GM12878 (cell line): ENCODE results near the gene CASK. TPM values are rescaled to one million over a fixed set of nuclear protein-coding genes. Genes with fewer than 3 reads are reported as not detected.

ENCODE experiments used
- ATAC-seq: fragments of 200-7000 bp; cut with Tn5 transposase; 3 replicates; pipeline ENCODE4 v1.9.1; 2020; ENCODE audit warnings: mild to moderate bottlenecking, moderate library complexity
- BruUV-seq: library from RNA; stranded (reverse); fragments of 400-500 nt; replicated peaks from 2 replicates; lab custom pipeline; 2021; lab: Mats Ljungman, UMichigan
- CTCF ChIA-PET: fragments of 300-600 bp; sonication (Branson Sonifier 250); formaldehyde crosslinking; extraction: SDS; loops from one replicate; lab custom pipeline; 2021; ENCODE audit warnings: inconsistent platforms; lab: Yijun Ruan, JAX
- POLR2A ChIA-PET: fragments of 350-600 bp; formaldehyde crosslinking; extraction: SDS; loops from one replicate; lab custom pipeline; 2021; ENCODE audit warnings: inconsistent platforms; lab: Charles Lee
- RAD21 ChIA-PET: fragments of 300-600 bp; sonication (Branson Sonifier 250); formaldehyde crosslinking; loops from one replicate; lab custom pipeline; 2023; ENCODE audit warnings: antibody characterized with exemption; ENCODE audit not compliant: unreplicated experiment; lab: Charles Lee
- SMC1A ChIA-PET: fragments of 300-600 bp; sonication (Branson Sonifier 250); formaldehyde crosslinking; loops from one replicate; lab custom pipeline; 2023; ENCODE audit not compliant: unreplicated experiment, uncharacterized antibody; lab: Charles Lee
- DNase-seq: peaks from one replicate; pipeline ENCODE4 v3.0.0-alpha.2; 2011; ENCODE audit warnings: low read depth, low spot score
- FAIRE-seq: peaks from 3 replicates; lab custom pipeline; 2011; peaks lifted over from hg19 to GRCh38; lab: Jason Lieb, UNC
- H2AFZ ChIP-seq: 2 replicates; pipeline ENCODE4 v1.6.0; 2011; ENCODE audit warnings: low read depth, low read length, control low read depth; ENCODE audit not compliant: control insufficient read depth
- H3K27ac ChIP-seq: 2 replicates; pipeline ENCODE4 v1.5.1; 2011; ENCODE audit warnings: control low read depth; ENCODE audit not compliant: control insufficient read depth, insufficient read depth
- H3K27me3 ChIP-seq, 2 experiments: replicated peaks in 1 of 2; 2 replicates each; pipeline versions ENCODE4 v1.6.0 to v1.6.1; 2011; ENCODE audit warnings: low read length in 1 of 2; ENCODE audit not compliant: control insufficient read depth in 2 of 2, insufficient read depth in 2 of 2
- H3K36me3 ChIP-seq, 2 experiments: 2 replicates each; pipeline ENCODE4 v1.5.1; 2011; ENCODE audit warnings: low read length in 1 of 2; ENCODE audit not compliant: control insufficient read depth in 2 of 2, insufficient read depth in 2 of 2
- H3K4me1 ChIP-seq: 2 replicates; pipeline ENCODE4 v1.6.1; 2011; ENCODE audit warnings: mild to moderate bottlenecking, low read length, moderate library complexity, mixed read lengths; ENCODE audit not compliant: control insufficient read depth, insufficient read depth
- H3K4me2 ChIP-seq: 2 replicates; pipeline ENCODE4 v1.6.0; 2011; ENCODE audit warnings: control low read depth; ENCODE audit not compliant: control insufficient read depth, insufficient read depth
- H3K4me3 ChIP-seq: fragments of 200-600 bp; sonication (generic); 2 replicates; pipeline ENCODE4 v1.5.1; 2016
- H3K79me2 ChIP-seq: 2 replicates; pipeline ENCODE4 v1.6.0; 2011; ENCODE audit warnings: low read length; ENCODE audit not compliant: control insufficient read depth, insufficient read depth
- H3K9ac ChIP-seq: 2 replicates; pipeline ENCODE4 v1.8.0; 2011; ENCODE audit warnings: low read length, control low read depth, mixed read lengths; ENCODE audit not compliant: control insufficient read depth, insufficient read depth
- H3K9me3 ChIP-seq: replicated peaks from 3 replicates; pipeline ENCODE4 v1.5.1; 2011; ENCODE audit warnings: mild to moderate bottlenecking, low read length; ENCODE audit not compliant: control insufficient read depth, insufficient read depth
- H4K20me1 ChIP-seq: 2 replicates; pipeline ENCODE4 v1.6.0; 2011; ENCODE audit not compliant: control insufficient read depth, insufficient read depth
- BCLAF1 ChIP-seq: fragments of 450-650 bp; IDR thresholded peaks from 2 replicates; pipeline ENCODE4 v1.6.1; 2017; ENCODE audit warnings: antibody characterized with exemption, mild to moderate bottlenecking, moderate library complexity
- HDAC2 ChIP-seq: fragments of 200-600 bp; sonication (generic); IDR thresholded peaks from 2 replicates; pipeline ENCODE4 v1.6.1; 2017
- MXI1 ChIP-seq: fragments of 150-350 bp; IDR thresholded peaks from 2 replicates; pipeline ENCODE4 v1.6.1; 2011; ENCODE audit warnings: low read depth, mild to moderate bottlenecking, inconsistent platforms, low read length, improper control_type of control experiment
- NFYA ChIP-seq: IDR thresholded peaks from 2 replicates; pipeline ENCODE4 v1.6.1; 2011; ENCODE audit warnings: low read depth, mild to moderate bottlenecking, low read length, improper control_type of control experiment, borderline replicate concordance
- USF2 ChIP-seq: IDR thresholded peaks from 2 replicates; pipeline ENCODE4 v1.6.1; 2011; ENCODE audit warnings: low read depth, low read length, improper control_type of control experiment, borderline replicate concordance
- ZNF384 ChIP-seq: IDR thresholded peaks from 2 replicates; pipeline ENCODE4 v1.6.1; 2012; ENCODE audit warnings: low read depth, mild to moderate bottlenecking, low read length, improper control_type of control experiment, borderline replicate concordance
- WGBS: methylation state at CpG from one replicate; pipeline ENCODE4 v1.1.6; 2016; ENCODE audit warnings: low lambda C conversion rate; ENCODE audit not compliant: insufficient replicate concordance, insufficient coverage; ENCODE audit errors: missing lambda C conversion rate; 5-methylcytosine and 5-hydroxymethylcytosine counted together
- in situ Hi-C: fragments of 300-500 bp; cut with MboI; formaldehyde crosslinking; loops from 9 replicates; pipeline ENCODE4 v1.14.3; 2018; ENCODE audit warnings: mixed read lengths
- intact Hi-C: fragments of 100-400 bp; cut with micrococcal nuclease; formaldehyde crosslinking; loops from one replicate; pipeline ENCODE4 v1.14.2; 2022; ENCODE audit not compliant: unreplicated experiment
- polyA plus RNA-seq, 11 experiments: library from polyadenylated mRNA; depleted of rRNA in 4 of 11; unstranded in 6 of 11; stranded (reverse) in 5 of 11; fragments of >200 nt; fragmentation: Nextera tagmentation in 4 of 11; fragmentation: Illumina TruSeq in 1 of 11; extraction: Ambion mirVana in 4 of 11; extraction: Trizol in 1 of 11; gene quantifications; 1 replicate in 1 of 11; 2 replicates in 10 of 11; pipeline versions ENCODE4 v1.2.1 to v1.2.3, GENCODE V29; 2011 to 2016; ENCODE audit warnings: inconsistent platforms in 2 of 11, missing spikeins in 2 of 11, low read depth in 1 of 11
- total RNA-seq, 4 experiments: library from RNA; depleted of rRNA in 3 of 4; stranded (reverse); fragments of >200 nt in 3 of 4; fragmentation: Illumina TruSeq in 1 of 4; extraction: Trizol in 1 of 4; gene quantifications; 2 replicates each; pipeline versions ENCODE4 v1.2.1 to v1.2.3, GENCODE V29; 2013 to 2021

The CASK gene
- total and polyA plus RNA-seq, 10 of the 15 experiments (the other 5 are each of a cell fraction or from before 2014, with no cell fraction given): 0.60 to 45.9 (median 4.8) TPM

DNA sequence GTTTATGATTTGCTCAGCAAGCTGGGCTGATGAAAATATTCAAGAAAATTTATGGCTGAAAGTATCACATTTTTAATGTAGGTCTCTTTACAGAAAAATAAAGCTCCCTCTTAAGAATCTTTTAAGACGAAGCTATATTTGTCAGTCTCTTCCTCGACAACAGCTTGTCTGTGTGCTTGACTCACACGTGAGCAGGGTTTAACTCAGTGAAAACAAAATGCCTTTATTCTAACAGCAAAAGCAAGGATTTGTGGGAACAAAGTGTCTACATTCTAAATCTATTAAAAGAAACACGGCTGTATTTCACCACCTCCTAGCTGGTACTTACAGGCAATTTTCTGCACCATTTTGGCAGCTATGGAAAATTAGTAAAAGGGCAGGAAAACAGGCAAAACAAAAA lies 400.7 kb downstream of the CASK start:
- no peaks in the 10 kb centered on the region for H4K20me1 ChIP-seq
- H3K36me3 ChIP-seq: no peaks in the 10 kb centered on the region
- WGBS: 50% methylated on average over 4 of the region's 4 CpGs
- H3K9ac ChIP-seq: no peak overlapping the region
- FAIRE-seq (no peak), ATAC-seq (no peak), DNase-seq (no peak)
- no peak overlapping the region for H3K4me3 ChIP-seq
- no peak for TF ChIP-seq ZNF384
- intact Hi-C loops (no loop called here), in situ Hi-C loops (no loop called here)
- CTCF ChIA-PET: interaction anchor here (1.0 to 1.5 kb wide), 2 partner anchors 9 to 259 kb away, joined by 3 to 4 read pairs; no protein-coding TSS in a partner anchor
- H3K9me3 ChIP-seq: no peaks in the 10 kb centered on the region
- SMC1A ChIA-PET: no interaction called here
- POLR2A ChIA-PET: no interaction called here
- no peak overlapping the region for H3K4me2 ChIP-seq
- H3K79me2 ChIP-seq: no peaks in the 10 kb centered on the region
- H3K4me1 ChIP-seq: no peaks in the 10 kb centered on the region
- RAD21 ChIA-PET: no interaction called here
- H3K27me3 ChIP-seq: no peaks in the 10 kb centered on the region
- no peak overlapping the region for H3K27ac ChIP-seq
- no peak overlapping the region for H2AFZ ChIP-seq
- BruUV-seq: no TSS peak

GRCh38 chrX:41522081-41522480 lies 401.3 kb downstream of the CASK start:
- FAIRE-seq (no peak), ATAC-seq (no peak), DNase-seq (no peak)
- no peaks in the 10 kb centered on the region for H3K27me3 ChIP-seq
- no peak overlapping the region for H3K27ac ChIP-seq
- SMC1A ChIA-PET: no interaction called here
- H3K36me3 ChIP-seq: no peaks in the 10 kb centered on the region
- no peak overlapping the region for H3K4me2 ChIP-seq
- WGBS: 77% methylated on average over 2 of the region's 2 CpGs
- H3K79me2 ChIP-seq: no peaks in the 10 kb centered on the region
- POLR2A ChIA-PET: no interaction called here
- TF ChIP-seq USF2: no peak
- TF ChIP-seq MXI1: no peak
- no peak for TF ChIP-seq NFYA
- TF ChIP-seq BCLAF1: no peak
- no peak for TF ChIP-seq HDAC2
- BruUV-seq: no TSS peak
- no peaks in the 10 kb centered on the region for H3K4me1 ChIP-seq
- H3K9me3 ChIP-seq: no peaks in the 10 kb centered on the region
- RAD21 ChIA-PET: no interaction called here
- no peak overlapping the region for H2AFZ ChIP-seq
- no peak overlapping the region for H3K4me3 ChIP-seq
- in situ Hi-C loops: no loop called here
- no peaks in the 10 kb centered on the region for H4K20me1 ChIP-seq
- CTCF ChIA-PET: interaction anchor here (0.6 to 1.5 kb wide), 3 partner anchors 8 to 260 kb away, joined by 3 to 4 read pairs (median 4); no protein-coding TSS in a partner anchor
- H3K9ac ChIP-seq: no peak overlapping the region
- intact Hi-C loops: no loop called here
